Mesodermal cell (in vitro differentiated cells): Measurements from ENCODE around the gene NAP1L4.

Source experiments
- H3K27ac ChIP-seq: 2 replicates; pipeline ENCODE4 v1.7.0; 2013; ENCODE audit warnings: mild to moderate bottlenecking, low read depth, low read length, moderate library complexity; ENCODE audit not compliant: severe bottlenecking
- H3K36me3 ChIP-seq: 2 replicates; pipeline ENCODE4 v1.7.1; 2013; ENCODE audit warnings: mild to moderate bottlenecking, low read length, moderate library complexity; ENCODE audit not compliant: control insufficient read depth, insufficient read depth
- H3K4me1 ChIP-seq: one replicate; pipeline ENCODE4 v1.7.1; 2013; ENCODE audit warnings: mild to moderate bottlenecking, low read length; ENCODE audit not compliant: insufficient read depth, control insufficient read depth, poor library complexity, severe bottlenecking
- H3K4me3 ChIP-seq: 2 replicates; pipeline ENCODE4 v1.7.0; 2013; ENCODE audit warnings: low read length, control low read depth, mild to moderate bottlenecking; ENCODE audit not compliant: insufficient read depth, poor library complexity, severe bottlenecking; ENCODE audit errors: extremely low read depth
- H3K9me3 ChIP-seq: 2 replicates; pipeline ENCODE4 v1.7.1; 2013; ENCODE audit warnings: mild to moderate bottlenecking, low read length, moderate library complexity; ENCODE audit not compliant: control insufficient read depth
- WGBS, 2 experiments: methylation state at CpG; one replicate each; pipeline ENCODE4 v1.1.5; 2013; ENCODE audit warnings: missing lambda C conversion rate in 2 of 2; ENCODE audit not compliant: insufficient coverage in 2 of 2; 5-methylcytosine and 5-hydroxymethylcytosine counted together

NAP1L4 gene

GRCh38 chr11:3010004-3010403 lies 17.9 kb upstream of the NAP1L4 start:
- H3K4me3 ChIP-seq = no peak overlapping the region
- no peaks in the 10 kb centered on the region for H3K9me3 ChIP-seq
- 95 to 97% methylated on average over 13 of the region's 13 CpGs for WGBS, 2 experiments
- H3K36me3 ChIP-seq = peaks cover 90% of the 10 kb centered on the region
- H3K4me1 ChIP-seq = no peaks in the 10 kb centered on the region
- H3K27ac ChIP-seq = no peak overlapping the region

DNA sequence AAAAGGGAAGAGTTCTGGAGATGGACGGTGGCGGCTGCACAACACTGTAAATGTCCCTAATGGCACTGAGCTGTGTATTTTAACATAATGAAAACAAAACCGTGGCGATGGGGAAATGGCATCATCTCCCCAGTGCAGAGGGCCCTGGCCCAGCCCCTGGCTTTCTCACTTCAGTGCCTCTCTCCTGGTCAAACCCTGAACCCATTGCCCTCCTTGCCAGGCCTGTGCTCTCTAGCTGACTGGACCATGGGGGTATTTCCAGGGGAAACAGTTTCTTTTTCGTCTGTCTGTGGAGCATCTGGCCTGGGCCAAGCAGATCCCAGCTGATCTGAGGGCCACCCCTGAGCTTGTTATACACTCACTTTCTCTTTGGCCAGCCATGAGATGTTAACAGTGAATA lies 17.4 kb upstream of the NAP1L4 start:
- H3K4me1 ChIP-seq = no peaks in the 10 kb centered on the region
- H3K4me3 ChIP-seq = no peak overlapping the region
- WGBS, 2 experiments = 74 to 75% methylated on average over 4 to 5 of the region's 5 CpGs
- peaks cover 90% of the 10 kb centered on the region for H3K36me3 ChIP-seq
- H3K27ac ChIP-seq = no peak overlapping the region
- H3K9me3 ChIP-seq = no peaks in the 10 kb centered on the region

DNA sequence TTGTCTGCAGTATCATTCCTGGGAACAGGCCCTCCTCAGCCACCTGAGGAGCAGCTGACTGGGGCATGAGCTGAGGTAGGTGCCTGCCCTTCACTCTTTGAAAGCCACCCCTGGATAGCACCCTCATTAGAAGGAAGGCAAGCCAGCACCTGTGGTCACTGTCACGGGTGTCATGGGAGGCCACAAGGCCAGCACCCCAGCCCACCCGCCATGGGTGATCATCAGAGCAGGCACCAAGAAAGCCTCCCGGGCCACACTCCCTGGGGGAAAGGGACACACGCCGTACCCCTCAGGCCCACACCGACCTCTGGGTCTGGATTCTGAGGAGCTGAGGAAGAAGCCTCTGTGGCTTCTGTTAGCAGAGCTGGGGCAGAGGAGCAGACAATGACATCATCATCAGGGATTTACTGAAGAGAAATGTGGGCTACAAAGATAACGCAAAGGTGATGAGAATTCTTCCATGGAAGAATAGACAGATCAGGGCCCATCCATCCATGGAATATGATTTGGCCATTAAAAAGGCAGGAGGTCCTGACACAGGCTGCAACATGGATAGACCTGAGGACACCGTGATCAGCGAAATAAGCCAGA lies 16.7 kb upstream of the NAP1L4 start:
- WGBS, 2 experiments = 93 to 97% methylated on average over 9 of the region's 9 CpGs
- no peak overlapping the region for H3K4me3 ChIP-seq
- H3K4me1 ChIP-seq = no peaks in the 10 kb centered on the region
- H3K36me3 ChIP-seq = peaks cover 89% of the 10 kb centered on the region
- H3K27ac ChIP-seq = no peak overlapping the region
- H3K9me3 ChIP-seq = no peaks in the 10 kb centered on the region

GRCh38 chr11:3007404-3008010 lies 15.4 kb upstream of the NAP1L4 start:
- no peaks in the 10 kb centered on the region for H3K9me3 ChIP-seq
- H3K27ac ChIP-seq = no peak overlapping the region
- H3K4me3 ChIP-seq = no peak overlapping the region
- H3K4me1 ChIP-seq = no peaks in the 10 kb centered on the region
- WGBS, 2 experiments = 92 to 94% methylated on average over 12 to 18 of the region's 20 CpGs
- H3K36me3 ChIP-seq = peaks cover 90% of the 10 kb centered on the region

DNA sequence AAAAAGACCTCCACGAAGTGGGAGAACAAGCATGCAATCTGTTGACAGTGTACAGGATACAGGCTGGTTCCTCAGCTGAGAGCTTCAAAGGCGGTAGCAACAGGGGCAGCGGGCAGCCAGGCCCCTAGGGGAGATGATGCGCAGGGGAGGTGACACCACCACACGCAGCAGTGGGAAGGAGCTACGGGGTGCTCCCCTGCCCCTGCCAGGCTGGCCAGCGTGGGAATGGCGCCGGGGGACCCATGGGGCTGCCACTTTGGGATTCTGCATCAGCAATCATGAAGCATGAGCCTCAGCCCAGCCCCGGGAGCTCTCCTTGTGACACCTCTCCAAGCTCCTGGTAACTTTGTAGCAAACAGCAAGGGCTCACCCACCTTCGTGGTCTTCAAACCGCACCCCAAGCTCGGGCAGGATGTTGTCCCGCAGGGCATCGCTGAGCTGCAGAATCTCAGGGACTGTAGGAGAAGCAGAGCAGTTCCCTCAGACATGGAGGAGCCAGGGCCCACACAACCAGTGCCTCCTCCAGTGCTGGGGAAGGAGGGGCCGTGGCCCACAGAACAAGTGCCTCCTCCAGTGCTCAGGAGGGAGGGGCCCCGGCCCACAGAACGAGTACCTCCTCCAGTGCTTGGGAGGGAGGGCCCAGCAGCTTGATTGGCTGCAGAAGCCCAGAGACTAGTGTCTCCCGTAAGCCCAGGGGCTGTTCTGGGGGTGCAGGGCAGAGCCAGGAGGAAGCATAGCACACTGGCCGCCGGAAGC lies 14.6 kb upstream of the NAP1L4 start:
- 93 to 94% methylated on average over 20 to 21 of the region's 21 CpGs for WGBS, 2 experiments
- peaks cover 90% of the 10 kb centered on the region for H3K36me3 ChIP-seq

DNA sequence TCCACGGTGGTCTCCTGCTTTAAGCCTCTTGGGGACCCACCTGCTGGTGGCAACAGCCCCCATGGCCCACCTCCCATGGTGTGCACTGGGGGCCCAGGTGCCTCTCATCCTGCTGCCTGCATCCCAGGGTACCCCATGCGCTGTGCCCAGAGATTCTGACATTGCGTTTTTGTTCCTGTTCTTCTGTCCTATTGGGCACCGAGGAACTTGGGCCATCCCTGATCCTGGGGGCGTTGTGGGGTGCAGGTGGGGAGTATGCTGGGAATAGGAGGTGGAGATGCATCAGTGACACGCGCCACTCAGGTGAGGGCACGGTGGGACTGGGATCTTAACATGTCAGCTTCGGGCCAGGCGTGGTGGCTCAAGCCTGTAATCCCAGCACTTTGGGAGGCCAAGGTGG lies 12.4 kb upstream of the NAP1L4 start:
- H3K36me3 ChIP-seq = peaks cover 89% of the 10 kb centered on the region
- H3K4me3 ChIP-seq = no peak overlapping the region
- H3K4me1 ChIP-seq = no peaks in the 10 kb centered on the region
- H3K27ac ChIP-seq = no peak overlapping the region
- H3K9me3 ChIP-seq = no peaks in the 10 kb centered on the region
- WGBS, 2 experiments = 97 to 99% methylated on average over 9 to 10 of the region's 10 CpGs

More for the DNA sequence above, 14.6 kb upstream of the NAP1L4 start:
- Histone ChIP-seq H3K9me3 (no peaks in the 10 kb centered on the region), H3K27ac (no peak overlapping the region), H3K4me1 (no peaks in the 10 kb centered on the region), H3K4me3 (no peak overlapping the region)

DNA sequence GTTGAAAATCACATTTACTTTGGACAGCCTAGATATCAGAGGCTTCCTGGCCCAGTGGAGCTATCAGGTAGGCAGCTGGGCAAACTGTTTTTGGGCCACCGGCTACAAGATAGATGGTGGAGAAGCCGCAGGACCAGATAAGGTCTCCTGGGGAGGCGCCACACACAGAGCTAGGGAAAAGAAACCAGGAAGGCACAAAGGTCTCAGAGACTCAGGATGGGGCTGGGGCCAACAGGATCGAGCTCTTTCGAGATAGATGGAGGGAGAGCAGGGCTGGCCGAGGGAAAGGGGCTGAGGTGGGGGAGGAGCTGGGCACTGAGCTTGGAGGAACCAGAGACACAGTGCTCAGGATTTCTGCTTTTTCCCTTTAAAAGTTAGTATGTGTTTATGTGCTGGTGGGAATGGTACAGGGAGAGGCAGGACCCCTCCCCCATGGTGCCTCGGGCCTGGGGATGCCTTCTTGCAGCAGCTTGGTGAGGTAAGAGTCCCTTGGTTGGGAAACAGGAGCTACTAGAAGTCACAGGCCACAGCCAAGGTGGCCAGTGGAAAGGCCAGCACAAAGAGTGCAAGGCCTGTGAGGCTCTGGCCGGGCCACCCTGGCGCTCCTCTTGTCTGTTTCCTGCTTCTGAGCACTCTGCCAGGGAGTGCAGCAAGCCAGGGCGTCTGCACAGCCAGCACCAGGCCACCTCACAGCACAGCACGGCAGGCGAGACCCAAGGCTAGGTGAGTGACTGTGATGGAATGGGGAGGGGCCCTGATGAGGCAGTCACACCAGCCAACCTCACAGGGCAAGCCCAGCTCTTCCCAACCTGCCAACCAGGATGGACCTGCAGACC lies 11.5 kb upstream of the NAP1L4 start:
- 91 to 94% methylated on average over 8 to 11 of the region's 12 CpGs for WGBS, 2 experiments
- H3K36me3 ChIP-seq = peaks cover 80% of the 10 kb centered on the region

DNA sequence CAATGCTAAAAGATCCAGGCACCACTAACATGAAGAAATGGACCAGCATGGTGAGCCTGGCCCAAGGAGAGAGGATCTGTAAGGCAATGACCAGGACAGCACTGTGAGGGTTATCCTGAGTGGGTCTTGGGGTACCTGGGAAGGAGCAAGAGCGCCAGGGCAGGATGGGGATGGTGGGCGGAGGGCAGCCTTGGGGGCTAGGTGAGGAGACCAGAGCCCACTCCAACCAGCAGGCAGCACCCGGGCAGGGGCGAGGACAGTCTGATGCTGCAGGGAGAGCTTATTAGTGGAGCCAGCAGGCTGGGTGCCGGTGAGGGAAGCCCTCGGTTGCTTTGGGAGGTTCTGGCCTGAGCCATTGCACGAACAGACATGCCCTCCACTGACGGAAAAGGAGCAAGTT lies 10.7 kb upstream of the NAP1L4 start:
- no peak overlapping the region for H3K27ac ChIP-seq
- no peak overlapping the region for H3K4me3 ChIP-seq
- H3K9me3 ChIP-seq = no peaks in the 10 kb centered on the region
- no peaks in the 10 kb centered on the region for H3K4me1 ChIP-seq
- peaks cover 74% of the 10 kb centered on the region for H3K36me3 ChIP-seq
- WGBS, 2 experiments = 98 to 100% methylated on average over 6 of the region's 8 CpGs

More for the DNA sequence above, 11.5 kb upstream of the NAP1L4 start:
- Histone ChIP-seq H3K4me1 (no peaks in the 10 kb centered on the region), H3K27ac (no peak overlapping the region), H3K4me3 (no peak overlapping the region), H3K9me3 (no peaks in the 10 kb centered on the region)

GRCh38 chr11:3002351-3002861 lies 10.3 kb upstream of the NAP1L4 start:
- no peak overlapping the region for H3K4me3 ChIP-seq
- peaks cover 69% of the 10 kb centered on the region for H3K36me3 ChIP-seq
- H3K9me3 ChIP-seq = no peaks in the 10 kb centered on the region
- WGBS, 2 experiments = 100% methylated on average over 6 to 7 of the region's 8 CpGs
- no peak overlapping the region for H3K27ac ChIP-seq
- H3K4me1 ChIP-seq = no peaks in the 10 kb centered on the region

DNA sequence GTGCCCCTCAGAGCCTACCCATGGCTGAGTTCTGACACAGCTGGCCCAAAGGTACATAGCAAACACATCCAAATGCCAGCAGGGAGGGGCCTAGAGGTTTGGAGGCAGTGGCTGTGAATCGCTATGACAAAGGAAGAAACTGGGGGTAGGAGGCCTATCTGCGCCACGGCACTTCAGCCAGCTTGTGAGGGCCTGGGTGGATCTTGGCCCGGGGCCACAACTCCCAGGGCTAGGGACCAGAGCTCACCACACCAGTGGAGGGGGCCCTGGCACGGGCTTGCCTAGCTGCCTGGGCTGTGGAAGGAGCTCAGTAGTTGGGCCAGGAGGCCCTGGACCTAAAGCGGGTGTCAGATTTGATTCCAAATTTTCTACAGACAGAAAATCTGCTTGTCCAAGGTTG lies 9.4 kb upstream of the NAP1L4 start:
- 98% methylated on average over 5 to 6 of the region's 6 CpGs for WGBS, 2 experiments
- Histone ChIP-seq H3K36me3 (peaks cover 61% of the 10 kb centered on the region), H3K27ac (no peak overlapping the region), H3K4me3 (no peak overlapping the region), H3K9me3 (no peaks in the 10 kb centered on the region), H3K4me1 (no peaks in the 10 kb centered on the region)
